Measurements from ENCODE around the gene NRG4.
"Not testable (repeated sequence)": the region's sequence is repeated elsewhere in the genome, so short reads cannot be mapped to it uniquely, and the experiment has no call there.

- TF ChIP-seq, protein P1, sequence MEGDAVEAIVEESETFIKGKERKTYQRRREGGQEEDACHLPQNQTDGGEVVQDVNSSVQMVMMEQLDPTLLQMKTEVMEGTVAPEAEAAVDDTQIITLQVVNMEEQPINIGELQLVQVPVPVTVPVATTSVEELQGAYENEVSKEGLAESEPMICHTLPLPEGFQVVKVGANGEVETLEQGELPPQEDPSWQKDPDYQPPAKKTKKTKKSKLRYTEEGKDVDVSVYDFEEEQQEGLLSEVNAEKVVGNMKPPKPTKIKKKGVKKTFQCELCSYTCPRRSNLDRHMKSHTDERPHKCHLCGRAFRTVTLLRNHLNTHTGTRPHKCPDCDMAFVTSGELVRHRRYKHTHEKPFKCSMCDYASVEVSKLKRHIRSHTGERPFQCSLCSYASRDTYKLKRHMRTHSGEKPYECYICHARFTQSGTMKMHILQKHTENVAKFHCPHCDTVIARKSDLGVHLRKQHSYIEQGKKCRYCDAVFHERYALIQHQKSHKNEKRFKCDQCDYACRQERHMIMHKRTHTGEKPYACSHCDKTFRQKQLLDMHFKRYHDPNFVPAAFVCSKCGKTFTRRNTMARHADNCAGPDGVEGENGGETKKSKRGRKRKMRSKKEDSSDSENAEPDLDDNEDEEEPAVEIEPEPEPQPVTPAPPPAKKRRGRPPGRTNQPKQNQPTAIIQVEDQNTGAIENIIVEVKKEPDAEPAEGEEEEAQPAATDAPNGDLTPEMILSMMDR (IDR thresholded peaks at IDR 0.05 in 2 of 3, conservative IDR thresholded peaks at IDR 0.05 in 1 of 3; ENCODE audit: borderline replicate concordance in 1 of 3, insufficient read depth in 1 of 3, low read depth in 2 of 3, low read length in 2 of 3): not testable (repeated sequence)
- not testable (repeated sequence) for TF ChIP-seq SRF (IDR thresholded peaks at IDR 0.05; ENCODE audit: low read depth); MAX (IDR thresholded peaks at IDR 0.05); EZH2 (IDR thresholded peaks at IDR 0.05); POLR2AphosphoS5 (IDR thresholded peaks at IDR 0.05; ENCODE audit: low read depth, low read length); REST (IDR thresholded peaks at IDR 0.05; ENCODE audit: low read depth); SP1 (IDR thresholded peaks at IDR 0.05; ENCODE audit: low read depth); POLR2A (IDR thresholded peaks at IDR 0.05; ENCODE audit: borderline replicate concordance, extremely low read depth, insufficient read depth, insufficient read length)
Observed at GRCh38 chr15:76013470-76013869, 1.2 kb upstream of the NRG4 start.

All from HCT116 (cell line).